Endothelial cell of umbilical vein (primary cell): Measurements from ENCODE around the gene NR2C1. TPM values are rescaled to one million over a fixed set of nuclear protein-coding genes. Genes with fewer than 3 reads are reported as not detected.

Experiments used
- BruUV-seq: library from RNA; stranded (reverse); fragments of 400-500 nt; replicated peaks from 2 replicates; lab custom pipeline; 2021; lab: Mats Ljungman, UMichigan
- CTCF ChIA-PET: fragments of 300-600, 350-600 bp; sonication (Branson Sonifier 250); formaldehyde crosslinking; loops from one replicate; lab custom pipeline; 2021; ENCODE audit warnings: antibody characterized with exemption, inconsistent platforms; lab: Charles Lee
- POLR2A ChIA-PET: fragments of 300-600, 350-600 bp; sonication (Branson Sonifier 250); formaldehyde crosslinking; loops from one replicate; lab custom pipeline; 2021; ENCODE audit warnings: antibody characterized with exemption, inconsistent platforms; lab: Charles Lee
- DNase-seq: peaks from one replicate; pipeline ENCODE4 v3.0.0-alpha.2; 2011; ENCODE audit warnings: low read depth, low spot score
- FAIRE-seq: peaks from 2 replicates; lab custom pipeline; 2011; peaks lifted over from hg19 to GRCh38; lab: Jason Lieb, UNC
- H2AFZ ChIP-seq: 2 replicates; pipeline ENCODE4 v1.6.0; 2012; ENCODE audit warnings: low read depth, low read length, control low read depth, inconsistent platforms
- H3K27ac ChIP-seq: 2 replicates; pipeline ENCODE4 v1.5.1; 2011; ENCODE audit warnings: low read depth, mild to moderate bottlenecking, control low read depth, low read length, moderate library complexity; ENCODE audit not compliant: insufficient read depth
- H3K27me3 ChIP-seq, 2 experiments: 2 replicates each; pipeline versions ENCODE4 v1.6.0 to v1.6.1; 2011; ENCODE audit warnings: low read length in 2 of 2, mixed read lengths in 1 of 2; ENCODE audit not compliant: control insufficient read depth in 2 of 2, insufficient read depth in 2 of 2
- H3K36me3 ChIP-seq, 2 experiments: 2 replicates in 1 of 2; 3 replicates in 1 of 2; pipeline ENCODE4 v1.5.1; 2011; ENCODE audit warnings: low read length in 2 of 2, mild to moderate bottlenecking in 1 of 2, moderate library complexity in 1 of 2; ENCODE audit not compliant: control insufficient read depth in 2 of 2, insufficient read depth in 2 of 2; ENCODE audit errors: extremely low read depth in 1 of 2
- H3K4me1 ChIP-seq: 3 replicates; pipeline ENCODE4 v1.5.1; 2011; ENCODE audit warnings: mild to moderate bottlenecking, low read length; ENCODE audit not compliant: control insufficient read depth, insufficient read depth; ENCODE audit errors: extremely low read depth
- H3K4me2 ChIP-seq: 2 replicates; pipeline ENCODE4 v1.6.1; 2011; ENCODE audit warnings: low read length, control low read depth, mixed read lengths; ENCODE audit not compliant: insufficient read depth
- H3K4me3 ChIP-seq, 3 experiments: fragments of 200-600 bp in 1 of 3; sonication (generic), shearing (Covaris generic) in 1 of 3; replicated peaks in 1 of 3; 2 replicates each; pipeline ENCODE4 v1.5.1; 2011 to 2016; ENCODE audit warnings: control low read depth in 3 of 3, low read length in 3 of 3, mild to moderate bottlenecking in 2 of 3, inconsistent platforms in 1 of 3, low read depth in 1 of 3, moderate library complexity in 1 of 3; ENCODE audit not compliant: insufficient read depth in 1 of 3
- H3K79me2 ChIP-seq: 2 replicates; pipeline ENCODE4 v1.6.0; 2012; ENCODE audit warnings: low read length, inconsistent platforms; ENCODE audit not compliant: control insufficient read depth, insufficient read depth
- H3K9ac ChIP-seq: replicated peaks from 2 replicates; pipeline ENCODE3; 2011; ENCODE audit warnings: low read length, control low read depth; ENCODE audit not compliant: insufficient read depth; ENCODE audit errors: extremely low read depth
- H3K9me1 ChIP-seq: replicated peaks from 3 replicates; pipeline ENCODE4 v1.6.0; 2011; ENCODE audit warnings: mild to moderate bottlenecking, low read length; ENCODE audit not compliant: control insufficient read depth, insufficient read depth; ENCODE audit errors: extremely low read depth
- H3K9me3 ChIP-seq: replicated peaks from 2 replicates; pipeline ENCODE4 v1.5.1; 2012; ENCODE audit warnings: low read length, inconsistent platforms; ENCODE audit not compliant: control insufficient read depth, insufficient read depth
- H4K20me1 ChIP-seq: replicated peaks from 2 replicates; pipeline ENCODE3; 2011; ENCODE audit warnings: mild to moderate bottlenecking, low read length; ENCODE audit not compliant: control insufficient read depth, insufficient read depth; ENCODE audit errors: extremely low read depth
- EZH2 ChIP-seq: IDR thresholded peaks from 2 replicates; pipeline ENCODE4 v1.6.1; 2012; ENCODE audit warnings: borderline replicate concordance, low read depth, mild to moderate bottlenecking, moderate library complexity, low read length, inconsistent platforms; ENCODE audit not compliant: severe bottlenecking
- FOS ChIP-seq: IDR thresholded peaks from 2 replicates; pipeline ENCODE4 v1.6.1; 2011; ENCODE audit warnings: mild to moderate bottlenecking, low read length, moderate library complexity, borderline replicate concordance; ENCODE audit not compliant: insufficient read depth
- GATA2 ChIP-seq: IDR thresholded peaks from 2 replicates; pipeline ENCODE4 v1.7.0; 2011; ENCODE audit warnings: low read depth, mild to moderate bottlenecking, moderate library complexity, mixed read lengths, low read length; ENCODE audit not compliant: insufficient read length, insufficient read depth
- JUN ChIP-seq: IDR thresholded peaks from 2 replicates; pipeline ENCODE4 v1.6.1; 2011; ENCODE audit warnings: borderline replicate concordance, low read depth; ENCODE audit not compliant: insufficient read length, insufficient read depth
- MYC ChIP-seq: IDR thresholded peaks from one replicate; pipeline ENCODE4 v1.6.1; 2011; ENCODE audit warnings: mild to moderate bottlenecking, low read depth, low read length
- POLR2A ChIP-seq: IDR thresholded peaks from 2 replicates; pipeline ENCODE4 v1.6.1; 2012; ENCODE audit warnings: low read depth, mild to moderate bottlenecking, control low read depth, low read length
- POLR2AphosphoS5 ChIP-seq: IDR thresholded peaks from 2 replicates; pipeline ENCODE4 v1.6.1; 2012; ENCODE audit warnings: low read depth, mild to moderate bottlenecking, control low read depth, low read length, moderate library complexity; ENCODE audit not compliant: insufficient read depth
- dilution Hi-C: fragments of 300-500 bp; cut with MboI; formaldehyde crosslinking; loops from one replicate; pipeline ENCODE4 v1.15.0; 2019; ENCODE audit warnings: low sequenced_read_pairs; ENCODE audit not compliant: extremely low pct_ligation_motif_present
- intact Hi-C: fragments of 100-400 bp; cut with micrococcal nuclease; formaldehyde crosslinking; loops from one replicate; pipeline ENCODE4 v1.10.0; 2022
- polyA plus RNA-seq, 4 experiments: library from polyadenylated mRNA; depleted of rRNA in 3 of 4; stranded (reverse) in 3 of 4; unstranded in 1 of 4; fragments of >200 nt; gene quantifications; 2 replicates each; pipeline versions ENCODE4 v1.2.1 to v1.2.3, GENCODE V29; 2011 to 2012; ENCODE audit warnings: missing spikeins in 1 of 4
- total RNA-seq: library from RNA; stranded (reverse); gene quantifications from 2 replicates; pipeline ENCODE4 v1.2.3, GENCODE V29; 2021
- TF ChIP-seq, protein P1 (sequence below), 2 donors: IDR thresholded peaks; 1 replicate in 1 of 2; 2 replicates in 1 of 2; pipeline ENCODE4 v1.5.1; 2011; ENCODE audit warnings: low read length in 2 of 2, mild to moderate bottlenecking in 2 of 2, moderate library complexity in 2 of 2, control low read depth in 1 of 2, inconsistent platforms in 1 of 2, low read depth in 1 of 2; ENCODE audit not compliant: insufficient read depth in 1 of 2; ENCODE audit errors: extremely low read depth in 1 of 2
- TF ChIP-seq, protein P2 (sequence below): IDR thresholded peaks from 2 replicates; pipeline ENCODE4 v1.6.1; 2011; ENCODE audit not compliant: insufficient read depth, insufficient read length

Gene NR2C1
- total and polyA plus RNA-seq, 2 donors (not counting 3 experiments of a cell fraction or from before 2014, with no cell fraction given) = 21.0 to 37.7 TPM

DNA sequence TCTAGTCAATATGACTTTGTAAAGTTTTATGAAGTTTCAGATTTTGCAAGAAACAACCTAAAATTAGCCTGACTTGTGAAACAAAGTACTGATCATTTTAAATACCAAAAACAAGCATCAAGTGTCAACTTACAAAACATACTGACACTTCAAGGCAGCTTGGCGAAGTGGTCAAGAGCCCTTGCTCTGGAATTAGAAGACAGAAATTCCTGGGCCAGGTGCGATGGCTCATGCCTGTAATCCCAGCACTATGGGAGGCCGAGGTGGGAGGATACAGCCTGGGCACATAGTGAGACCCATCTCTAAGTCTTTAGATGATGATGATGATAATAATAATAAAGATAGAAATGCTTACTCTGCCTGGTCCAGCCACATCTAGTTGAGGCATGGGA, 45.4 kb upstream of the NR2C1 start:
- no peak for DNase-seq
- H3K36me3 ChIP-seq = no peaks in the 10 kb centered on the region
- H3K4me1 ChIP-seq = peaks cover 25% of the 10 kb centered on the region
- H3K27ac ChIP-seq = peak overlapping the region; percentile 88
- POLR2A ChIA-PET = no interaction called here
- TSS peak; percentile 94 for BruUV-seq
- no peak for FAIRE-seq
- intact Hi-C loops = loop anchor here (1.0 to 5.0 kb wide), 4 partner anchors 51 to 571 kb away; partner anchors contain the start of gene METAP2
- no peaks in the 10 kb centered on the region for H3K9me1 ChIP-seq
- no peak overlapping the region for H2AFZ ChIP-seq
- H3K4me3 ChIP-seq = no peak overlapping the region
- H3K9ac ChIP-seq = peak overlapping the region; percentile 25
- H3K27me3 ChIP-seq = no peaks in the 10 kb centered on the region
- no peaks in the 10 kb centered on the region for H3K9me3 ChIP-seq
- H4K20me1 ChIP-seq = no peaks in the 10 kb centered on the region
- peak overlapping the region; percentile 61 for H3K4me2 ChIP-seq
- TF ChIP-seq FOS (no peak), POLR2A (peak; percentile 8)
- CTCF ChIA-PET = interaction anchor here (1.3 to 5.4 kb wide), 2 partner anchors 96 to 416 kb away, joined by 4 to 91 read pairs; partner anchors contain the start of genes FGD6 and VEZT
- no peaks in the 10 kb centered on the region for H3K79me2 ChIP-seq
- dilution Hi-C loops = loop anchor here (25.0 kb wide), 1 partner anchor 94 kb away; the partner anchor contains the start of genes FGD6 and VEZT

DNA sequence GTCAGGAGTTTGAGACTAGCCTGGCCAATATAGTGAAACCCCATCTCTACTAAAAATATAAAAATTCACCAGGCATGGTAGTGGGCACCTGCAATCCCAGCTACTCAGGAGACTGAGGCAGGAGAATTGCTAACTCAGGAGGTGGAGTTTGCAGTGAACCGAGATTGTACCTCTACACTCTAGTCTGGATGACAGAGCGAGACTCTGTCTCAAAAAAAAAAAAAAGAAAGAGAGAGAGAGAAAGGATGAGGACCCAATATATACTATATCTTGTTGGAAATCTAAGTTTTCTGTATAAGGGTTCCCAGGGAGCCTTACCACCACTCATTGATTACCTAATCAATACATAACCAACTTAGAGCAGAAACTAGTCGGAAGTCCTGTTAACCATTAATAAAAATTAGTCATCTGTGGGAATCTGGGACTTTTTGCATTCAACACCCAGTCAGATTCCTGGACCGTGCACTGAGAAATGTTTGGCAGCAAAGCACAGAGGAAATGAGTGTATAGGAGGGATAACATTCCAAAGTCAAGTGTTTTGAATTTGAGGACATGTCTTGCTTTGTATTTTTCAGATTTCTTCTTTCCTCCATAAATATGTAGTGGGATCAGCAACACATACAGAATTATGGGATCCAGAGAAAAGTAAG, 44.8 kb upstream of the NR2C1 start:
- no peak overlapping the region for H2AFZ ChIP-seq
- no peaks in the 10 kb centered on the region for H3K27me3 ChIP-seq
- H3K79me2 ChIP-seq = no peaks in the 10 kb centered on the region
- H3K9me1 ChIP-seq = no peaks in the 10 kb centered on the region
- peak; percentile 95 for DNase-seq
- H3K4me1 ChIP-seq = peaks cover 25% of the 10 kb centered on the region
- ChIA-PET POLR2A (interaction anchor here (0.7 kb wide), 1 partner anchor 499 kb away, joined by 9 read pairs; no protein-coding TSS in a partner anchor), CTCF (interaction anchor here (1.0 to 5.4 kb wide), 5 partner anchors 84 to 416 kb away, joined by 3 to 131 read pairs (median 4); partner anchors contain the start of genes FGD6 and VEZT)
- peak overlapping the region; percentile 88 for H3K27ac ChIP-seq
- no peaks in the 10 kb centered on the region for H3K9me3 ChIP-seq
- H3K4me3 ChIP-seq = no peak overlapping the region
- H3K4me2 ChIP-seq = peak overlapping the region; percentile 61
- intact Hi-C loops (loop anchor here (1.0 to 5.0 kb wide), 4 partner anchors 51 to 571 kb away; partner anchors contain the start of gene METAP2), dilution Hi-C loops (loop anchor here (25.0 kb wide), 1 partner anchor 94 kb away; the partner anchor contains the start of genes FGD6 and VEZT)
- H4K20me1 ChIP-seq = no peaks in the 10 kb centered on the region
- peak; percentile 51 for TF ChIP-seq GATA2
- peak; percentile 80 for TF ChIP-seq POLR2AphosphoS5
- TF ChIP-seq MYC = no peak
- peak; percentile 87 for TF ChIP-seq FOS
- TF ChIP-seq POLR2A = peak; percentile 50
- TF ChIP-seq, protein P1, sequence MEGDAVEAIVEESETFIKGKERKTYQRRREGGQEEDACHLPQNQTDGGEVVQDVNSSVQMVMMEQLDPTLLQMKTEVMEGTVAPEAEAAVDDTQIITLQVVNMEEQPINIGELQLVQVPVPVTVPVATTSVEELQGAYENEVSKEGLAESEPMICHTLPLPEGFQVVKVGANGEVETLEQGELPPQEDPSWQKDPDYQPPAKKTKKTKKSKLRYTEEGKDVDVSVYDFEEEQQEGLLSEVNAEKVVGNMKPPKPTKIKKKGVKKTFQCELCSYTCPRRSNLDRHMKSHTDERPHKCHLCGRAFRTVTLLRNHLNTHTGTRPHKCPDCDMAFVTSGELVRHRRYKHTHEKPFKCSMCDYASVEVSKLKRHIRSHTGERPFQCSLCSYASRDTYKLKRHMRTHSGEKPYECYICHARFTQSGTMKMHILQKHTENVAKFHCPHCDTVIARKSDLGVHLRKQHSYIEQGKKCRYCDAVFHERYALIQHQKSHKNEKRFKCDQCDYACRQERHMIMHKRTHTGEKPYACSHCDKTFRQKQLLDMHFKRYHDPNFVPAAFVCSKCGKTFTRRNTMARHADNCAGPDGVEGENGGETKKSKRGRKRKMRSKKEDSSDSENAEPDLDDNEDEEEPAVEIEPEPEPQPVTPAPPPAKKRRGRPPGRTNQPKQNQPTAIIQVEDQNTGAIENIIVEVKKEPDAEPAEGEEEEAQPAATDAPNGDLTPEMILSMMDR (IDR thresholded peaks at IDR 0.05; ENCODE audit: extremely low read depth in 1 of 2, insufficient read depth in 1 of 2, low read depth in 1 of 2, low read length in 2 of 2) = no peak
- no peak for TF ChIP-seq EZH2
- TF ChIP-seq, protein P2, sequence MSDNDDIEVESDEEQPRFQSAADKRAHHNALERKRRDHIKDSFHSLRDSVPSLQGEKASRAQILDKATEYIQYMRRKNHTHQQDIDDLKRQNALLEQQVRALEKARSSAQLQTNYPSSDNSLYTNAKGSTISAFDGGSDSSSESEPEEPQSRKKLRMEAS = no peak
- TF ChIP-seq JUN = peak; percentile 90
- BruUV-seq = no TSS peak
- H3K9ac ChIP-seq = peak overlapping the region; percentile 25
- FAIRE-seq = peak; percentile 98
- H3K36me3 ChIP-seq = no peaks in the 10 kb centered on the region
